Natural killer cell treated with Interleukin-12 subunit alpha and Interleukin-12 subunit beta and Interleukin-15 and Interleukin-18, amount 100 ng/mL, for 72 hours (primary cell): ENCODE results near the gene KIAA0408. TPM values are rescaled to one million over a fixed set of nuclear protein-coding genes. Genes with fewer than 3 reads are reported as not detected.
A peak's percentile ranks its signal among the peaks of the same experiment; 100 is the strongest.
"Not testable (repeated sequence)": the region's sequence is repeated elsewhere in the genome, so short reads cannot be mapped to it uniquely, and the experiment has no call there.

Source experiments
- ATAC-seq, 2 donors: fragments of 150-1000 bp; cut with Tn5 transposase in 1 of 2; sonication (Bioruptor Pico), chemical (Tn5 transposase) in 1 of 2; 2 replicates each; pipeline ENCODE4 v1.10.0; 2021
- DNase-seq: peaks from one replicate; pipeline ENCODE4 v3.0.0; 2022; ENCODE audit warnings: low spot score
- H3K27ac Mint-ChIP-seq, 2 donors: 1 replicate in 1 of 2; 2 replicates in 1 of 2; pipeline ENCODE4 v1.8.0; 2022; ENCODE audit warnings: mixed read lengths in 2 of 2, mild to moderate bottlenecking in 1 of 2, moderate library complexity in 1 of 2
- H3K27me3 Mint-ChIP-seq, 2 donors: 1 replicate in 1 of 2; 2 replicates in 1 of 2; pipeline ENCODE4 v1.8.0; 2022; ENCODE audit warnings: mixed read lengths in 2 of 2
- H3K36me3 Mint-ChIP-seq: one replicate; pipeline ENCODE4 v1.8.0; 2022; ENCODE audit warnings: mixed read lengths
- H3K4me1 Mint-ChIP-seq, 2 donors: 1 replicate in 1 of 2; 2 replicates in 1 of 2; pipeline ENCODE4 v1.8.0; 2022; ENCODE audit warnings: low read depth in 2 of 2, mixed read lengths in 2 of 2, mild to moderate bottlenecking in 1 of 2
- H3K4me3 Mint-ChIP-seq: one replicate; pipeline ENCODE4 v1.8.0; 2022; ENCODE audit warnings: mixed read lengths
- H3K9me3 Mint-ChIP-seq: 2 replicates; pipeline ENCODE4 v1.8.0; 2022; ENCODE audit warnings: mixed read lengths
- total RNA-seq, 2 donors: library from RNA; stranded (reverse); gene quantifications; one replicate each; pipeline ENCODE4 v1.2.3, GENCODE V29; 2022

The KIAA0408 gene
- total RNA-seq, 2 donors from 2014 or later: 0.67 to 2.4 TPM

DNA sequence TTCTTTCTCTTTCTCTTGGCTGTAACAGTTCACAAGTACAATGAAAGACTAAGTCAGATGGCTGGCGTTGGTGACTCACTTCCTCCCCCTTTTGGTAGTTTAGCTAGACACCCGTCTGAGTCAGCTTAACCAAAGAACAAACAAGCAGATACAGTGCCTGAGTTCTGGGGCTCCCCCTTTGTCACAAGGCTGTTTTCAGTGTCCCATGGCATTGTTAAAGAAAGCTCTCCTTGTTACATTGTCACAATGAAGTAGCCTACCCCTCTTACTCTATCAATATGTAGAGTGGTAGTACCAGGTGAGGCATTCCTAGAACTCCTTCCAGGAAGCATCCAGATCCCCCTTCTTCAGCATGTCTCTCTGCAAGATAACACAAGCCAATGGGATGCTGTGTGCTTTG is 38.6 kb downstream of the KIAA0408 start:
- Mint-ChIP-seq H3K4me1 (peaks cover 11 to 12% of the 10 kb centered on the region in 2 donors), H3K27ac (peak overlapping the region; percentile 58 to 79), H3K4me3 (peak overlapping the region; percentile 42), H3K36me3 (no peaks in the 10 kb centered on the region), H3K27me3 (peaks cover 0 to 2% of the 10 kb centered on the region in 2 donors), H3K9me3 (no peaks in the 10 kb centered on the region)
- ATAC-seq: peak; percentile 100
- peak; percentile 86 for DNase-seq

DNA sequence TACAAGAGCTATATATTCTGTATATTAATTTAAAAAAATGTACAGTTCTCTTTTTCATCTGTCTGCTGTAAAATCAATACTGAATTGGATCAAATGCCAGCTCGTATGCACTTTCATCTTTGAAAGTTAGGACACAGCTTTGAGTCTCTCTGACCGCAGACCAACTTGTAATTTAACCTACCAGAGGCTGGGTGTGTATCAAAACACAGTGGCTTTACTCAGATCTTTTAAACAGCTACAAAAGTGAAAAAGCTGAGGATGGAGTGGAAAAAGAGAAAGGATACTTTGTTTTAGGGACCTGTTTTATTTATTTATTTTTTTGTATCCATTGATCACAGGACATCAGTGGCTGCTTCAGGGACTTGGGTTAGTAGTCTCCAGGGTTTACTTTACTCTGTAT is 44.1 kb downstream of the KIAA0408 start:
- Mint-ChIP-seq H3K27me3 (peaks cover 7 to 8% of the 10 kb centered on the region in 2 donors), H3K36me3 (no peaks in the 10 kb centered on the region), H3K27ac (no peak overlapping the region), H3K4me3 (no peak overlapping the region), H3K4me1 (peaks cover 0 to 2% of the 10 kb centered on the region in 2 donors), H3K9me3 (no peaks in the 10 kb centered on the region)
- DNase-seq: no peak
- ATAC-seq: no peak

DNA sequence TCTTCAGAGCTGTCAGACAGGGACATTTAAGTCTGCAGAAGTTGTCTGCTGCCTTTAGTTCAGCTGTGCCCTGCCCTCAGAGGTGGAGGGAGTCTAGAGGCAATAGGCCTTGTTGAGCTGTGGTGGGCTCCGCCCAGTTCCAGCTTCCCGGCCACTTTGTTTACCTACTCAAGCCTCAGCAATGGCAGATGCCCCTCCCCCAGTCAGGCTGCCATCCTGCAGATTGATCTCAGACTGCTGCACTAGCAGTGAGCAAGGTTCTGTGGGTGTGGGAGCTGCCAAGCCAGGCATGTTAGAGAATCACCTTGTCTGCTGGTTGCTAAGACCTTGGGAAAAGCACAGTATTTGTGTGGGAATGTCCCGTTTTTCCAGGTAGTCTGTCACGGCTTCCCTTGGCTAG is 46.1 kb downstream of the KIAA0408 start:
- ATAC-seq, DNase-seq, H3K36me3 Mint-ChIP-seq, H3K9me3 Mint-ChIP-seq, H3K4me3 Mint-ChIP-seq, H3K27ac Mint-ChIP-seq, H3K4me1 Mint-ChIP-seq: not testable (repeated sequence)
- peaks cover 8 to 17% of the 10 kb centered on the region in 2 donors for H3K27me3 Mint-ChIP-seq

DNA sequence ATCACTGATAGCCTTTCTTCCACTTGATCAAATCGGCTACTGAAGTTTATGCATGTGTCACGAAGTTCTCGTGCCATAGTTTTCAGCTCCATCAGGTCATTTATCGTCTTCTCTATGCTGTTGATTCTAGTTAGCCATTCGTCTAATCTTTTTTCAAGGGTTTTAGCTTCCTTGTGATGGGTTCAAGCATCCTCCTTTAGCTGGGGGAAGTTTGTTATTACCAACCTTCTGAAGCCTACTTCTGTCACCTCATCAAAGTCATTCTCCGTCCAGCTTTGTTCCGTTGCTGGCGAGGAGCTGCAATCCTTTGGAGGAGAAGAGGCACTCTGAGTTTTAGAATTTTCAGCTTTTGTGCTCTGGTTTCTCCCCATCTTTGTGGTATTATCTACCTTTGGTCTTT is 47.2 kb downstream of the KIAA0408 start:
- not testable (repeated sequence) for H3K36me3 Mint-ChIP-seq, H3K4me1 Mint-ChIP-seq, H3K27ac Mint-ChIP-seq, H3K4me3 Mint-ChIP-seq, H3K9me3 Mint-ChIP-seq, DNase-seq, ATAC-seq
- H3K27me3 Mint-ChIP-seq: peaks cover 8 to 17% of the 10 kb centered on the region in 2 donors

Other genes starting within 250 kb of the KIAA0408 start
- 10 to 100 TPM; 21.6 to 29.4 TPM for gene RNF146, start 192.5 kb downstream of the KIAA0408 start, total RNA-seq
- gene ECHDC1, start 115.8 kb downstream of the KIAA0408 start, total RNA-seq: 10 to 100 TPM; 52.2 to 60.6 TPM
- gene C6orf58, start 117.8 kb upstream of the KIAA0408 start, total RNA-seq: not detected